Loucy (cell line): ENCODE data around the gene ANK3.

ENCODE experiments used
- H2AFZ ChIP-seq: fragments of 200-600 bp; sonication (generic); 2 replicates; pipeline ENCODE4 v1.6.0; 2016; ENCODE audit warnings: antibody characterized with exemption, mild to moderate bottlenecking, low read length, moderate library complexity
- H3F3A ChIP-seq: fragments of 200-600 bp; 2 replicates; pipeline ENCODE4 v1.6.0; 2016; ENCODE audit warnings: antibody characterized with exemption, low read depth, mild to moderate bottlenecking
- H3K27me3 ChIP-seq: fragments of 200-600 bp; sonication (generic); 2 replicates; pipeline ENCODE4 v1.6.1; 2014; ENCODE audit warnings: low read length, mild to moderate bottlenecking; ENCODE audit not compliant: insufficient read depth, poor library complexity, severe bottlenecking
- H3K36me3 ChIP-seq: fragments of 200-600 bp; sonication (generic); 2 replicates; pipeline ENCODE4 v1.6.1; 2016; ENCODE audit warnings: low read length; ENCODE audit not compliant: insufficient read depth
- H3K4me1 ChIP-seq: fragments of 200-600 bp; sonication (generic); 2 replicates; pipeline ENCODE4 v1.5.1; 2014; ENCODE audit warnings: low read length, mild to moderate bottlenecking; ENCODE audit not compliant: insufficient read depth, poor library complexity, severe bottlenecking
- H3K4me2 ChIP-seq: fragments of 200-600 bp; sonication (generic); 2 replicates; pipeline ENCODE4 v1.6.0; 2014; ENCODE audit warnings: antibody characterized with exemption, low read length, low read depth, mild to moderate bottlenecking; ENCODE audit not compliant: poor library complexity, severe bottlenecking
- H3K4me3 ChIP-seq: fragments of 200-600 bp; sonication (generic); 2 replicates; pipeline ENCODE4 v1.5.1; 2014; ENCODE audit warnings: low read length, mild to moderate bottlenecking, mixed read lengths; ENCODE audit not compliant: poor library complexity, severe bottlenecking
- H3K79me2 ChIP-seq: fragments of 200-600 bp; sonication (generic); 2 replicates; pipeline ENCODE4 v1.6.1; 2014; ENCODE audit warnings: low read length; ENCODE audit not compliant: insufficient read depth
- H3K9ac ChIP-seq: fragments of 200-600 bp; sonication (generic); 2 replicates; pipeline ENCODE4 v1.6.0; 2014; ENCODE audit warnings: mild to moderate bottlenecking, low read depth, low read length, moderate library complexity; ENCODE audit not compliant: poor library complexity, severe bottlenecking
- H3K9me2 ChIP-seq: fragments of 200-600 bp; sonication (generic); replicated peaks from 2 replicates; pipeline ENCODE4 v1.6.1; 2016; ENCODE audit warnings: low read depth, low read length, mixed read lengths
- H3K9me3 ChIP-seq: fragments of 200-600 bp; sonication (generic); 2 replicates; pipeline ENCODE4 v1.6.1; 2014; ENCODE audit warnings: mild to moderate bottlenecking, antibody characterized with exemption, low read length, low read depth; ENCODE audit not compliant: insufficient read depth
- H4K20me1 ChIP-seq: fragments of 200-600 bp; sonication (generic); 2 replicates; pipeline ENCODE4 v1.6.0; 2014; ENCODE audit warnings: antibody characterized with exemption, low read length, mild to moderate bottlenecking; ENCODE audit not compliant: insufficient read depth, poor library complexity, severe bottlenecking
- CTCF ChIP-seq: fragments of 200-600 bp; sonication (generic); conservative IDR thresholded peaks from 2 replicates; pipeline ENCODE4 v1.5.1; 2014; ENCODE audit warnings: mild to moderate bottlenecking, antibody characterized with exemption, low read length
- EZH2phosphoT487 ChIP-seq: fragments of 200-600 bp; IDR thresholded peaks from 2 replicates; pipeline ENCODE4 v1.6.1; 2018; ENCODE audit warnings: antibody characterized with exemption, mild to moderate bottlenecking, moderate library complexity, borderline replicate concordance

The ANK3 gene

DNA sequence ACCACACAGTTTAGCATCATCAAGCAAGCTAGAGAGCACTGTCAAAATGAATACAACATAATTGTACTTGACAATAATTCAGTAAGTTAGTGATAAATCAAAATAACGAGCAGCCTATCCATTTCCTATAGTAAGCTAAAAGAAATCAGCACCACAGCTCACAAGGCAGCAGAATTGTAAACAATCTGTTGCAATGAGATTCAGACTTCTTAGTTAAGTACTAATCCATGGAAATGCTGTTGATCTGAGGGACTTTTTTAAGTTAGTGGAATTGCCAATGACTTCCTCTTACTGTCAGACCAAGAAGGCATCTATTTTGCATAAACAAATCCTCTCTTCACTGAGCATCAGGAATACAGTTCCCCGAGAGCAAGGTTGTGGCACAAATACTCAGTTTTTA lies 346.8 kb downstream of the ANK3 start:
- no peaks in the 10 kb centered on the region for H4K20me1 ChIP-seq
- no peak overlapping the region for H3K9ac ChIP-seq
- no peak for TF ChIP-seq EZH2phosphoT487
- TF ChIP-seq CTCF: no peak
- H3K4me2 ChIP-seq: no peak overlapping the region
- no peaks in the 10 kb centered on the region for H3K36me3 ChIP-seq
- no peaks in the 10 kb centered on the region for H3K9me2 ChIP-seq
- H2AFZ ChIP-seq: no peak overlapping the region
- H3K4me3 ChIP-seq: no peak overlapping the region
- H3K79me2 ChIP-seq: no peaks in the 10 kb centered on the region
- no peaks in the 10 kb centered on the region for H3K27me3 ChIP-seq
- H3K4me1 ChIP-seq: no peaks in the 10 kb centered on the region
- H3K9me3 ChIP-seq: no peaks in the 10 kb centered on the region
- H3F3A ChIP-seq: no peaks in the 10 kb centered on the region

GRCh38 chr10:60042262-60042661 lies 347.4 kb downstream of the ANK3 start:
- H3K4me2 ChIP-seq: no peak overlapping the region

GRCh38 chr10:60041489-60042133 lies 348.1 kb downstream of the ANK3 start:
- no peaks in the 10 kb centered on the region for H3K27me3 ChIP-seq
- H3K79me2 ChIP-seq: no peaks in the 10 kb centered on the region
- no peaks in the 10 kb centered on the region for H3F3A ChIP-seq
- no peaks in the 10 kb centered on the region for H3K9me2 ChIP-seq
- H4K20me1 ChIP-seq: no peaks in the 10 kb centered on the region
- no peak overlapping the region for H2AFZ ChIP-seq
- H3K4me2 ChIP-seq: no peak overlapping the region
- H3K9me3 ChIP-seq: no peaks in the 10 kb centered on the region
- TF ChIP-seq EZH2phosphoT487 (no peak), CTCF (no peak)
- no peak overlapping the region for H3K9ac ChIP-seq
- H3K4me3 ChIP-seq: no peak overlapping the region
- no peaks in the 10 kb centered on the region for H3K4me1 ChIP-seq
- H3K36me3 ChIP-seq: no peaks in the 10 kb centered on the region

More at GRCh38 chr10:60042262-60042661, 347.4 kb downstream of the ANK3 start:
- no peaks in the 10 kb centered on the region for H3K79me2 ChIP-seq
- H3K9me2 ChIP-seq: no peaks in the 10 kb centered on the region
- H3K4me3 ChIP-seq: no peak overlapping the region
- H3F3A ChIP-seq: no peaks in the 10 kb centered on the region
- no peak overlapping the region for H3K9ac ChIP-seq
- no peaks in the 10 kb centered on the region for H4K20me1 ChIP-seq
- H3K9me3 ChIP-seq: no peaks in the 10 kb centered on the region
- H3K36me3 ChIP-seq: no peaks in the 10 kb centered on the region
- TF ChIP-seq CTCF (no peak), EZH2phosphoT487 (no peak)
- no peaks in the 10 kb centered on the region for H3K27me3 ChIP-seq
- H3K4me1 ChIP-seq: no peaks in the 10 kb centered on the region
- no peak overlapping the region for H2AFZ ChIP-seq
